Loucy (cell line): ENCODE measurements around the gene GRID1.

Source experiments
- H2AFZ ChIP-seq: fragments of 200-600 bp; sonication (generic); 2 replicates; pipeline ENCODE4 v1.6.0; 2016; ENCODE audit warnings: antibody characterized with exemption, mild to moderate bottlenecking, low read length, moderate library complexity
- H3F3A ChIP-seq: fragments of 200-600 bp; 2 replicates; pipeline ENCODE4 v1.6.0; 2016; ENCODE audit warnings: antibody characterized with exemption, low read depth, mild to moderate bottlenecking
- H3K27me3 ChIP-seq: fragments of 200-600 bp; sonication (generic); 2 replicates; pipeline ENCODE4 v1.6.1; 2014; ENCODE audit warnings: low read length, mild to moderate bottlenecking; ENCODE audit not compliant: insufficient read depth, poor library complexity, severe bottlenecking
- H3K36me3 ChIP-seq: fragments of 200-600 bp; sonication (generic); 2 replicates; pipeline ENCODE4 v1.6.1; 2016; ENCODE audit warnings: low read length; ENCODE audit not compliant: insufficient read depth
- H3K4me1 ChIP-seq: fragments of 200-600 bp; sonication (generic); 2 replicates; pipeline ENCODE4 v1.5.1; 2014; ENCODE audit warnings: low read length, mild to moderate bottlenecking; ENCODE audit not compliant: insufficient read depth, poor library complexity, severe bottlenecking
- H3K4me2 ChIP-seq: fragments of 200-600 bp; sonication (generic); 2 replicates; pipeline ENCODE4 v1.6.0; 2014; ENCODE audit warnings: antibody characterized with exemption, low read length, low read depth, mild to moderate bottlenecking; ENCODE audit not compliant: poor library complexity, severe bottlenecking
- H3K4me3 ChIP-seq: fragments of 200-600 bp; sonication (generic); 2 replicates; pipeline ENCODE4 v1.5.1; 2014; ENCODE audit warnings: low read length, mild to moderate bottlenecking, mixed read lengths; ENCODE audit not compliant: poor library complexity, severe bottlenecking
- H3K79me2 ChIP-seq: fragments of 200-600 bp; sonication (generic); 2 replicates; pipeline ENCODE4 v1.6.1; 2014; ENCODE audit warnings: low read length; ENCODE audit not compliant: insufficient read depth
- H3K9ac ChIP-seq: fragments of 200-600 bp; sonication (generic); 2 replicates; pipeline ENCODE4 v1.6.0; 2014; ENCODE audit warnings: mild to moderate bottlenecking, low read depth, low read length, moderate library complexity; ENCODE audit not compliant: poor library complexity, severe bottlenecking
- H3K9me2 ChIP-seq: fragments of 200-600 bp; sonication (generic); replicated peaks from 2 replicates; pipeline ENCODE4 v1.6.1; 2016; ENCODE audit warnings: low read depth, low read length, mixed read lengths
- H3K9me3 ChIP-seq: fragments of 200-600 bp; sonication (generic); 2 replicates; pipeline ENCODE4 v1.6.1; 2014; ENCODE audit warnings: mild to moderate bottlenecking, antibody characterized with exemption, low read length, low read depth; ENCODE audit not compliant: insufficient read depth
- H4K20me1 ChIP-seq: fragments of 200-600 bp; sonication (generic); 2 replicates; pipeline ENCODE4 v1.6.0; 2014; ENCODE audit warnings: antibody characterized with exemption, low read length, mild to moderate bottlenecking; ENCODE audit not compliant: insufficient read depth, poor library complexity, severe bottlenecking
- CTCF ChIP-seq: fragments of 200-600 bp; sonication (generic); conservative IDR thresholded peaks from 2 replicates; pipeline ENCODE4 v1.5.1; 2014; ENCODE audit warnings: mild to moderate bottlenecking, antibody characterized with exemption, low read length
- EZH2phosphoT487 ChIP-seq: fragments of 200-600 bp; IDR thresholded peaks from 2 replicates; pipeline ENCODE4 v1.6.1; 2018; ENCODE audit warnings: antibody characterized with exemption, mild to moderate bottlenecking, moderate library complexity, borderline replicate concordance

Gene GRID1

GRCh38 chr10:86123715-86124114 lies 242.9 kb downstream of the GRID1 start:
- H3K79me2 ChIP-seq: no peaks in the 10 kb centered on the region
- H3K4me1 ChIP-seq: no peaks in the 10 kb centered on the region
- TF ChIP-seq EZH2phosphoT487: no peak
- TF ChIP-seq CTCF: no peak
- no peak overlapping the region for H2AFZ ChIP-seq
- H3K4me2 ChIP-seq: no peak overlapping the region
- no peaks in the 10 kb centered on the region for H3F3A ChIP-seq
- H3K9me2 ChIP-seq: no peaks in the 10 kb centered on the region
- H3K27me3 ChIP-seq: no peaks in the 10 kb centered on the region
- H4K20me1 ChIP-seq: no peaks in the 10 kb centered on the region
- no peaks in the 10 kb centered on the region for H3K36me3 ChIP-seq
- H3K9me3 ChIP-seq: no peaks in the 10 kb centered on the region; the same call in 1 of the 2 replicates
- no peak overlapping the region for H3K9ac ChIP-seq
- no peak overlapping the region for H3K4me3 ChIP-seq

DNA sequence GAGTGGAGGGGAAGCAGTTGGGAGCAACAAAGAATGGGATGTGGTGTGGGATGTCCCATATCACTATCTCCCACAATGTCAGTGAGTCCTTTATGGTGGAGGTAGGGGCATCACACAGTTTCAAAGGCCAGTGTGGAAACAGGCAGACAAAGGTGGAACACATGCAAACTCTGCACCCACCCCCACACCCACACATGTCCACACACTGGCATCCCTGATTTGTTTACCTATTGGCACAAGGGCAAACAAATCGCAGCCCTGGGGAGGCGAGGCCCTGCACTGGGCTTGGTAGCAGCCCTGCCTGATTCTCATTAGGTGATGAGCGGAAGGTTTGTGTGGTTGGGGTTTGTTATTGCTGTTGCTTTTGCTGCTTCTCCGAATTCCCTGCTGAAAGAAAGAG lies 243.3 kb downstream of the GRID1 start:
- H3K4me2 ChIP-seq: no peak overlapping the region
- TF ChIP-seq EZH2phosphoT487: no peak
- TF ChIP-seq CTCF: no peak
- no peak overlapping the region for H2AFZ ChIP-seq
- H3K9me2 ChIP-seq: no peaks in the 10 kb centered on the region
- no peaks in the 10 kb centered on the region for H4K20me1 ChIP-seq
- no peaks in the 10 kb centered on the region; the same call in 1 of the 2 replicates for H3K9me3 ChIP-seq
- no peak overlapping the region for H3K9ac ChIP-seq
- no peaks in the 10 kb centered on the region for H3F3A ChIP-seq
- no peaks in the 10 kb centered on the region for H3K27me3 ChIP-seq
- H3K79me2 ChIP-seq: no peaks in the 10 kb centered on the region
- H3K4me3 ChIP-seq: no peak overlapping the region
- no peaks in the 10 kb centered on the region for H3K4me1 ChIP-seq
- no peaks in the 10 kb centered on the region for H3K36me3 ChIP-seq

DNA sequence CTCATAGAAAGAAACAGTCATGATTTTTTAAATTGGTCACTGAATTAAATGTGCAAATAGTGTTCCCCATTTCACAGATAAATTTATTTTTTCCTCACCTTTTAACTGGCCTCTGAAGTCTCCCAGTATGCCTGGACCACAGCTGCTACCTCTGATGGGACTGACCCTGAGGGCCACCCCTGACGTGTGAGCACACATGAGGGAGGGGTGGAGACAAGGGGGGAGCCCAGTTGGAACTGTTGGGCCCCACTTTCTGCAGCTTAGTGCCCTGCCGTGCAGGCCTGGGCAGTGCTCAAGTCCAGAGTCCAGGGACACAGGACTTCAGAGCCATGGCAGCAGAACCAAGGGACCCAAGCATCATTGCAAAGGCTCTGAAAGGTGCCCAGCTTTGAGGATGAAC lies 243.9 kb downstream of the GRID1 start:
- no peaks in the 10 kb centered on the region for H3F3A ChIP-seq
- no peaks in the 10 kb centered on the region for H3K9me2 ChIP-seq
- no peak overlapping the region for H3K9ac ChIP-seq
- H2AFZ ChIP-seq: no peak overlapping the region
- TF ChIP-seq CTCF (no peak), EZH2phosphoT487 (no peak)
- H3K9me3 ChIP-seq: no peaks in the 10 kb centered on the region; the same call in 1 of the 2 replicates
- no peaks in the 10 kb centered on the region for H3K4me1 ChIP-seq
- no peak overlapping the region for H3K4me3 ChIP-seq
- no peaks in the 10 kb centered on the region for H3K36me3 ChIP-seq
- no peaks in the 10 kb centered on the region for H4K20me1 ChIP-seq
- H3K79me2 ChIP-seq: no peaks in the 10 kb centered on the region
- no peak overlapping the region for H3K4me2 ChIP-seq
- no peaks in the 10 kb centered on the region for H3K27me3 ChIP-seq
